Hepatocyte (in vitro differentiated cells): Measurements from ENCODE around the gene ZNF205. TPM values are rescaled to one million over a fixed set of nuclear protein-coding genes. Genes with fewer than 3 reads are reported as not detected.

Experiments used
- DNase-seq: peaks from one replicate; pipeline ENCODE4 v3.0.0-alpha.2; 2016; ENCODE audit warnings: low spot score
- H2AFZ ChIP-seq: fragments of 200-600 bp; sonication (generic); 2 replicates; pipeline ENCODE4 v1.6.0; 2016; ENCODE audit warnings: antibody characterized with exemption, mild to moderate bottlenecking
- H3K27ac ChIP-seq: fragments of 200-600 bp; sonication (generic); 2 replicates; pipeline ENCODE4 v1.5.1; 2016; ENCODE audit warnings: mild to moderate bottlenecking
- H3K27me3 ChIP-seq: fragments of 200-600 bp; sonication (generic); 2 replicates; pipeline ENCODE4 v1.6.1; 2016
- H3K36me3 ChIP-seq: fragments of 200-600 bp; sonication (generic); replicated peaks from 2 replicates; pipeline ENCODE4 v1.5.1; 2016; ENCODE audit warnings: low read depth; ENCODE audit not compliant: insufficient read depth
- H3K4me1 ChIP-seq: fragments of 200-600 bp; sonication (generic); 2 replicates; pipeline ENCODE4 v1.5.1; 2016; ENCODE audit warnings: mild to moderate bottlenecking, moderate library complexity; ENCODE audit not compliant: insufficient read depth
- H3K4me2 ChIP-seq: fragments of 200-600 bp; sonication (generic); 2 replicates; pipeline ENCODE4 v1.6.0; 2016
- H3K4me3 ChIP-seq: fragments of 200-600 bp; sonication (generic); 2 replicates; pipeline ENCODE4 v1.5.1; 2016; ENCODE audit warnings: mild to moderate bottlenecking
- H3K79me2 ChIP-seq: fragments of 200-600 bp; sonication (generic); 2 replicates; pipeline ENCODE4 v1.6.0; 2017; ENCODE audit warnings: mild to moderate bottlenecking
- H3K9me2 ChIP-seq: fragments of 200-600 bp; sonication (generic); replicated peaks from 2 replicates; pipeline ENCODE4 v1.6.0; 2017; ENCODE audit warnings: mild to moderate bottlenecking; ENCODE audit not compliant: insufficient read depth
- H3K9me3 ChIP-seq: fragments of 200-600 bp; sonication (generic); 2 replicates; pipeline ENCODE4 v1.5.1; 2016; ENCODE audit warnings: low read depth, mild to moderate bottlenecking
- H4K20me1 ChIP-seq: fragments of 200-600 bp; sonication (generic); 2 replicates; pipeline ENCODE4 v1.6.0; 2016; ENCODE audit warnings: mild to moderate bottlenecking; ENCODE audit not compliant: insufficient read depth, poor library complexity, severe bottlenecking
- CTCF ChIP-seq: fragments of 200-600 bp; sonication (generic); IDR thresholded peaks from 2 replicates; pipeline ENCODE4 v1.5.1; 2016; ENCODE audit warnings: antibody characterized with exemption, mild to moderate bottlenecking; ENCODE audit not compliant: poor library complexity
- EZH2 ChIP-seq: fragments of 200-600 bp; sonication (generic); IDR thresholded peaks from 2 replicates; pipeline ENCODE4 v1.6.1; 2016; ENCODE audit warnings: antibody characterized with exemption, mild to moderate bottlenecking, borderline replicate concordance
- EZH2phosphoT487 ChIP-seq: fragments of 200-600 bp; sonication (generic); IDR thresholded peaks from one replicate; pipeline ENCODE4 v1.6.1; 2018; ENCODE audit warnings: antibody characterized with exemption, mild to moderate bottlenecking, low read depth, moderate library complexity; ENCODE audit not compliant: unreplicated experiment, severe bottlenecking
- WGBS: methylation state at CpG from one replicate; pipeline ENCODE4 v1.1.6; 2016; ENCODE audit warnings: low lambda C conversion rate; ENCODE audit errors: missing lambda C conversion rate; 5-methylcytosine and 5-hydroxymethylcytosine counted together
- polyA plus RNA-seq: library from polyadenylated mRNA; unstranded; fragments of >200 nt; fragmentation: Nextera tagmentation; extraction: Ambion mirVana; gene quantifications from 2 replicates; pipeline ENCODE4 v1.2.1, GENCODE V29; 2016
- total RNA-seq: library from RNA; depleted of rRNA; stranded (reverse); fragments of >200 nt; gene quantifications from 2 replicates; pipeline ENCODE4 v1.2.3, GENCODE V29; 2014

ZNF205 gene
- total and polyA plus RNA-seq, 2 experiments from 2014 or later: 12.3 to 12.6 TPM

- DNase-seq: no peak
- WGBS: 95% methylated on average over 22 of the region's 23 CpGs
These were observed 29.5 kb downstream of the ZNF205 start for GRCh38 chr16:3141781-3142311.

DNA sequence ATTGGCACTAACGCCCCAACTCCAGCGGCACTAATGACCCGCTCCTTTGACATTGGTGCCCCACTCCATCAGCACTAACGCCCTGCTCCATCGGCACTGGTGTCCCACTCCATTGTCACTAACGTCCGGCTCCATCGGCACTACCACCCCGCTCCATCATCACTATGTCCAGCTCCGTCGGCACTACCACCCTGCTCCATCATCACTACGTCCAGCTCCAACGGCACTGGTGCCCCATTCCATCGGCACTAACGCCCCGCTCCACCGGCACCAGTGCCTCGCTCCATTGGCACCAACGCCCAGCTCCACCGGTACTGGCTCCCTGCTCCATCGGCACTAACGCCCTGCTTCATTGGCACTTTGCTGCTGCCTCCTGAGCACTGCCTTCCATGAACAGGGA lies 29.9 kb downstream of the ZNF205 start:
- Histone ChIP-seq H3K9me3 (no peaks in the 10 kb centered on the region), H3K27ac (no peak overlapping the region), H3K9me2 (no peaks in the 10 kb centered on the region), H3K27me3 (no peaks in the 10 kb centered on the region), H3K4me2 (no peak overlapping the region), H3K4me1 (no peaks in the 10 kb centered on the region), H4K20me1 (no peaks in the 10 kb centered on the region), H2AFZ (no peak overlapping the region), H3K4me3 (no peak overlapping the region), H3K36me3 (no peaks in the 10 kb centered on the region), H3K79me2 (no peaks in the 10 kb centered on the region)
- TF ChIP-seq EZH2phosphoT487 (no peak), CTCF (no peak), EZH2 (no peak)
- 95% methylated on average over 22 of the region's 22 CpGs for WGBS
- no peak for DNase-seq

More at GRCh38 chr16:3141781-3142311, 29.5 kb downstream of the ZNF205 start:
- no peaks in the 10 kb centered on the region for H3K36me3 ChIP-seq
- no peaks in the 10 kb centered on the region for H3K9me2 ChIP-seq
- no peaks in the 10 kb centered on the region for H3K9me3 ChIP-seq
- no peak overlapping the region for H3K4me3 ChIP-seq
- no peak overlapping the region for H2AFZ ChIP-seq
- no peak overlapping the region for H3K27ac ChIP-seq
- H3K79me2 ChIP-seq: peaks cover 2% of the 10 kb centered on the region
- no peaks in the 10 kb centered on the region for H3K27me3 ChIP-seq
- no peak overlapping the region for H3K4me2 ChIP-seq
- TF ChIP-seq CTCF: no peak
- TF ChIP-seq EZH2: no peak
- TF ChIP-seq EZH2phosphoT487: no peak
- no peaks in the 10 kb centered on the region for H4K20me1 ChIP-seq
- no peaks in the 10 kb centered on the region for H3K4me1 ChIP-seq

GRCh38 chr16:3142770-3143169 lies 30.4 kb downstream of the ZNF205 start:
- Histone ChIP-seq H3K79me2 (no peaks in the 10 kb centered on the region), H3K4me2 (no peak overlapping the region), H3K36me3 (no peaks in the 10 kb centered on the region), H4K20me1 (no peaks in the 10 kb centered on the region), H2AFZ (no peak overlapping the region), H3K9me3 (no peaks in the 10 kb centered on the region), H3K4me3 (no peak overlapping the region), H3K9me2 (no peaks in the 10 kb centered on the region), H3K27ac (no peak overlapping the region), H3K4me1 (no peaks in the 10 kb centered on the region), H3K27me3 (no peaks in the 10 kb centered on the region)
- 88% methylated on average over 13 of the region's 13 CpGs for WGBS
- no peak for DNase-seq
- no peak for TF ChIP-seq EZH2phosphoT487

- no peak overlapping the region for H3K4me2 ChIP-seq
- H2AFZ ChIP-seq: no peak overlapping the region
- H3K27me3 ChIP-seq: no peaks in the 10 kb centered on the region
- H3K79me2 ChIP-seq: no peaks in the 10 kb centered on the region
- DNase-seq: no peak
- no peak overlapping the region for H3K4me3 ChIP-seq
- 97% methylated on average over 11 of the region's 11 CpGs for WGBS
- TF ChIP-seq EZH2phosphoT487: no peak
- no peak for TF ChIP-seq CTCF
- TF ChIP-seq EZH2: no peak
- no peaks in the 10 kb centered on the region for H3K4me1 ChIP-seq
- no peaks in the 10 kb centered on the region for H4K20me1 ChIP-seq
- H3K36me3 ChIP-seq: no peaks in the 10 kb centered on the region
- H3K9me3 ChIP-seq: no peaks in the 10 kb centered on the region
- H3K9me2 ChIP-seq: no peaks in the 10 kb centered on the region
- no peak overlapping the region for H3K27ac ChIP-seq
These were observed 30.8 kb downstream of the ZNF205 start for GRCh38 chr16:3143189-3143588.
